Common myeloid progenitor, CD34-positive (primary cell): Measurements from ENCODE around the gene GPI.

Experiments used
- CTCF ChIA-PET: fragments of 350-600 bp; sonication (Branson Sonifier 250); formaldehyde crosslinking; loops from one replicate; lab custom pipeline; 2021; ENCODE audit warnings: antibody characterized with exemption; lab: Charles Lee
- POLR2A ChIA-PET: fragments of 350-600 bp; sonication (Branson Sonifier 250); formaldehyde crosslinking; loops from one replicate; lab custom pipeline; 2021; ENCODE audit warnings: antibody characterized with exemption; lab: Charles Lee
- DNase-seq, 3 donors: peaks; one replicate each; pipeline versions ENCODE4 v3.0.0 to v3.0.0-alpha.2; 2013
- H3K27ac ChIP-seq, 2 experiments: 1 replicate in 1 of 2; 2 replicates in 1 of 2; pipeline ENCODE4 v1.7.0; 2013; ENCODE audit warnings: inconsistent platforms in 2 of 2, low read length in 2 of 2, mild to moderate bottlenecking in 2 of 2, low read depth in 1 of 2, moderate library complexity in 1 of 2; ENCODE audit not compliant: severe bottlenecking in 2 of 2, insufficient read depth in 1 of 2, poor library complexity in 1 of 2
- H3K27me3 ChIP-seq, 5 experiments: replicated peaks in 2 of 5; 1 replicate in 3 of 5; 2 replicates in 2 of 5; pipeline versions ENCODE4 v1.6.1 to v1.7.0; 2013; ENCODE audit warnings: low read length in 4 of 5, mild to moderate bottlenecking in 2 of 5, moderate library complexity in 2 of 5, inconsistent platforms in 1 of 5; ENCODE audit not compliant: insufficient read depth in 5 of 5, control insufficient read depth in 4 of 5
- H3K36me3 ChIP-seq, 4 experiments: 1 replicate in 2 of 4; 2 replicates in 2 of 4; pipeline versions ENCODE4 v1.6.1 to v1.7.0; 2013; ENCODE audit warnings: low read length in 3 of 4, control low read depth in 1 of 4, mild to moderate bottlenecking in 1 of 4; ENCODE audit not compliant: control insufficient read depth in 4 of 4, insufficient read depth in 4 of 4
- H3K4me1 ChIP-seq, 4 experiments: 1 replicate in 3 of 4; 2 replicates in 1 of 4; pipeline versions ENCODE4 v1.6.1 to v1.7.1; 2013; ENCODE audit warnings: low read length in 3 of 4, mild to moderate bottlenecking in 3 of 4, control low read depth in 1 of 4, inconsistent platforms in 1 of 4, moderate library complexity in 1 of 4; ENCODE audit not compliant: control insufficient read depth in 4 of 4, insufficient read depth in 4 of 4; ENCODE audit errors: control extremely low read depth in 1 of 4
- H3K4me3 ChIP-seq, 7 experiments: 1 replicate in 4 of 7; 2 replicates in 3 of 7; pipeline versions ENCODE4 v1.5.1 to v1.7.0; 2013; ENCODE audit warnings: mild to moderate bottlenecking in 7 of 7, low read length in 6 of 7, moderate library complexity in 6 of 7, inconsistent platforms in 2 of 7, low read depth in 2 of 7, control low read depth in 1 of 7; ENCODE audit not compliant: insufficient read depth in 4 of 7, control insufficient read depth in 1 of 7; ENCODE audit errors: extremely low read depth in 1 of 7
- H3K9me3 ChIP-seq, 5 experiments: 1 replicate in 4 of 5; 2 replicates in 1 of 5; pipeline versions ENCODE4 v1.6.1 to v1.7.1; 2013; ENCODE audit warnings: low read length in 4 of 5, mild to moderate bottlenecking in 2 of 5, inconsistent platforms in 1 of 5, low read depth in 1 of 5, moderate library complexity in 1 of 5; ENCODE audit not compliant: control insufficient read depth in 4 of 5, insufficient read depth in 2 of 5; ENCODE audit errors: control extremely low read depth in 1 of 5
- WGBS: methylation state at CpG from one replicate; pipeline ENCODE4 v1.1.5; 2013; ENCODE audit not compliant: insufficient coverage; 5-methylcytosine and 5-hydroxymethylcytosine counted together

Gene GPI

GRCh38 chr19:34426096-34426661 is 61.2 kb downstream of the GPI start:
- H3K4me1 ChIP-seq, result peaks cover 6 to 26% (median 21%) of the 10 kb centered on the region in 4 experiments
- no peak for DNase-seq
- peaks cover 0 to 23% (median 12%) of the 10 kb centered on the region in 4 experiments for H3K36me3 ChIP-seq
- CTCF ChIA-PET, result interaction anchor here (1.4 kb wide), 1 partner anchor 30 kb away, joined by 3 read pairs; no protein-coding TSS in a partner anchor
- WGBS, result 98% methylated on average over 7 of the region's 8 CpGs
- no peak overlapping the region for H3K4me3 ChIP-seq
- no peaks in the 10 kb centered on the region for H3K9me3 ChIP-seq
- POLR2A ChIA-PET, result interaction anchor here (0.7 kb wide), 2 partner anchors 9 to 22 kb away, joined by 4 to 6 read pairs; no protein-coding TSS in a partner anchor
- no peak overlapping the region for H3K27ac ChIP-seq
- no peaks in the 10 kb centered on the region for H3K27me3 ChIP-seq

GRCh38 chr19:34428549-34429285 is 63.7 kb downstream of the GPI start:
- H3K4me3 ChIP-seq, result peak overlapping the region; percentile 82 to 99 (median 90)
- H3K27ac ChIP-seq, result peak overlapping the region; percentile 72 to 87
- no peaks in the 10 kb centered on the region for H3K9me3 ChIP-seq
- DNase-seq, result peak; percentile 10 to 62 (median 46)
- under 1% methylated on average over 49 of the region's 68 CpGs for WGBS
- peaks cover 0 to 34% (median 13%) of the 10 kb centered on the region in 4 experiments for H3K36me3 ChIP-seq
- CTCF ChIA-PET, result no interaction called here
- peaks cover 6 to 27% (median 23%) of the 10 kb centered on the region in 4 experiments for H3K4me1 ChIP-seq
- H3K27me3 ChIP-seq, result no peaks in the 10 kb centered on the region
- POLR2A ChIA-PET, result interaction anchor here (0.7 kb wide), 1 partner anchor 666 kb away, joined by 4 read pairs; no protein-coding TSS in a partner anchor

GRCh38 chr19:34429553-34429952 is 64.6 kb downstream of the GPI start:
- WGBS, result 97% methylated on average over 6 of the region's 9 CpGs
- no peaks in the 10 kb centered on the region for H3K27me3 ChIP-seq
- no peaks in the 10 kb centered on the region for H3K9me3 ChIP-seq
- POLR2A ChIA-PET, result no interaction called here
- H3K36me3 ChIP-seq, result peaks cover 0 to 35% (median 16%) of the 10 kb centered on the region in 4 experiments
- DNase-seq, result no peak
- H3K27ac ChIP-seq, result peak overlapping the region in 1 of 2 experiments; percentile 87
- peak overlapping the region in 6 of 7 experiments; percentile 11 to 99 (median 90) for H3K4me3 ChIP-seq
- peaks cover 6 to 27% (median 23%) of the 10 kb centered on the region in 4 experiments for H3K4me1 ChIP-seq
- CTCF ChIA-PET, result interaction anchor here (0.9 to 1.4 kb wide), 4 partner anchors 13 to 32 kb away, joined by 3 to 5 read pairs (median 4); no protein-coding TSS in a partner anchor

- POLR2A ChIA-PET, result no interaction called here
- peaks cover 6 to 27% (median 23%) of the 10 kb centered on the region in 4 experiments for H3K4me1 ChIP-seq
- no peaks in the 10 kb centered on the region for H3K9me3 ChIP-seq
- H3K4me3 ChIP-seq, result peak overlapping the region in 1 of 7 experiments; percentile 28
- H3K27me3 ChIP-seq, result no peaks in the 10 kb centered on the region
- peaks cover 0 to 44% (median 25%) of the 10 kb centered on the region in 4 experiments for H3K36me3 ChIP-seq
- peak; percentile 80 to 89 (median 87) for DNase-seq
- peak overlapping the region in 1 of 2 experiments; percentile 43 for H3K27ac ChIP-seq
- WGBS, result 40% methylated on average over 3 of the region's 6 CpGs
- CTCF ChIA-PET, result interaction anchor here (0.7 to 1.4 kb wide), 18 partner anchors 10 to 92 kb away, joined by 3 to 6 read pairs (median 3); no protein-coding TSS in a partner anchor
Observed at GRCh38 chr19:34430738-34431625, 66.0 kb downstream of the GPI start.

GRCh38 chr19:34431681-34432402 is 66.8 kb downstream of the GPI start:
- Histone ChIP-seq H3K9me3 (no peaks in the 10 kb centered on the region), H3K4me1 (peaks cover 6 to 27% (median 23%) of the 10 kb centered on the region in 4 experiments), H3K36me3 (peaks cover 0 to 43% (median 26%) of the 10 kb centered on the region in 4 experiments), H3K27ac (peak overlapping the region in 1 of 2 experiments; percentile 1), H3K4me3 (no peak overlapping the region), H3K27me3 (no peaks in the 10 kb centered on the region)
- ChIA-PET POLR2A (no interaction called here), CTCF (interaction anchor here (0.8 to 1.4 kb wide), 9 partner anchors 9 to 93 kb away, joined by 3 to 6 read pairs (median 3); no protein-coding TSS in a partner anchor)
- DNase-seq, result peak in 1 of 3 donors; percentile 22
- WGBS, result no CpG with 5 or more reads among the region's 2 CpGs

GRCh38 chr19:34432797-34433196 is 67.8 kb downstream of the GPI start:
- CTCF ChIA-PET, result no interaction called here
- 94% methylated on average over 3 of the region's 5 CpGs for WGBS
- Histone ChIP-seq H3K9me3 (no peaks in the 10 kb centered on the region), H3K36me3 (peaks cover 0 to 48% (median 30%) of the 10 kb centered on the region in 4 experiments), H3K27ac (no peak overlapping the region), H3K27me3 (no peaks in the 10 kb centered on the region), H3K4me1 (peaks cover 6 to 25% (median 21%) of the 10 kb centered on the region in 4 experiments), H3K4me3 (no peak overlapping the region)
- POLR2A ChIA-PET, result no interaction called here
- DNase-seq, result no peak
